GM23338 (cell line): ENCODE data around the gene FOXP1.
A peak's percentile ranks its signal among the peaks of the same experiment; 100 is the strongest.

ENCODE experiments used
- CTCF ChIP-seq, 2 experiments: fragments of 200-600 bp in 1 of 2; sonication (generic) in 1 of 2; conservative IDR thresholded peaks; 2 replicates each; pipeline versions ENCODE4 v1.5.1 to v1.6.1; 2016 to 2017; ENCODE audit warnings: antibody characterized with exemption in 2 of 2, low read depth in 2 of 2, mild to moderate bottlenecking in 2 of 2, moderate library complexity in 1 of 2
- REST ChIP-seq: IDR thresholded peaks from one replicate; pipeline ENCODE4 v1.6.1; 2018; ENCODE audit warnings: antibody characterized with exemption; ENCODE audit not compliant: unreplicated experiment

GRCh38 chr3:71176366-71176765, 407.2 kb downstream of the FOXP1 start:
- TF ChIP-seq CTCF (conservative IDR thresholded peaks at IDR 0.05; ENCODE audit: low read depth in 2 of 2) (peak; percentile 9 to 34; a peak in 2 of 4 replicates), REST (no peak)
